Testis (tissue), 3 donors: ENCODE results near the gene CENPO. TPM values are rescaled to one million over a fixed set of nuclear protein-coding genes. Genes with fewer than 3 reads are reported as not detected.
"Not testable (repeated sequence)": the region's sequence is repeated elsewhere in the genome, so short reads cannot be mapped to it uniquely, and the experiment has no call there.

Source experiments
- DNase-seq: peaks from one replicate; pipeline ENCODE4 v3.0.0-alpha.2; 2019
- H3K27ac ChIP-seq, 2 donors: fragments of 200-600 bp; sonication (generic); one replicate each; pipeline ENCODE4 v1.5.1; 2019
- H3K27me3 ChIP-seq: fragments of 200-600 bp; sonication (generic); one replicate; pipeline ENCODE4 v1.5.1; 2019
- H3K36me3 ChIP-seq: fragments of 200-600 bp; sonication (generic); one replicate; pipeline ENCODE4 v1.5.1; 2017; ENCODE audit warnings: low read depth; ENCODE audit errors: missing control alignments
- H3K4me1 ChIP-seq: fragments of 200-600 bp; sonication (generic); one replicate; pipeline ENCODE4 v1.5.1; 2019
- H3K4me3 ChIP-seq, 2 donors: fragments of 200-600 bp; sonication (generic); one replicate each; pipeline ENCODE4 v1.5.1; 2017 to 2019
- H3K9me3 ChIP-seq: fragments of 200-600 bp; sonication (generic); one replicate; pipeline ENCODE4 v1.5.1; 2017
- POLR2A ChIP-seq: fragments of 450-650 bp; IDR thresholded peaks from one replicate; pipeline ENCODE4 v1.6.1; 2017; ENCODE audit warnings: antibody characterized with exemption, mild to moderate bottlenecking, moderate library complexity
- WGBS, 2 donors: methylation state at CpG; one replicate each; pipeline ENCODE4 v1.1.5; 2018; 5-methylcytosine and 5-hydroxymethylcytosine counted together
- intact Hi-C: fragments of 100-400 bp; cut with DNase I; formaldehyde crosslinking; loops from one replicate; pipeline ENCODE4 v1.15.1; 2023; ENCODE audit warnings: low total_unique reads
- polyA plus RNA-seq: library from polyadenylated mRNA; stranded (reverse); fragments of 350-450 nt; fragmentation: Illumina TruSeq; extraction: RNeasy Lipid Tissue Mini Kit (QIAGEN cat#74804); gene quantifications from one replicate; pipeline ENCODE4 v1.2.3, GENCODE V29; 2014; ENCODE audit warnings: low read depth, low replicate concordance; ENCODE audit not compliant: insufficient read depth
- total RNA-seq, 2 donors: library from RNA; depleted of rRNA; stranded (reverse); fragments of >200 nt; gene quantifications; one replicate each; pipeline ENCODE4 v1.2.3, GENCODE V29; 2016
- TF ChIP-seq, protein P1 (sequence below), 3 experiments: fragments of 450-650 bp in 2 of 3; fragments of 200-600 bp in 1 of 3; sonication (generic) in 1 of 3; IDR thresholded peaks; one replicate each; pipeline ENCODE4 v1.5.1; 2016 to 2019; ENCODE audit warnings: antibody characterized with exemption in 3 of 3, mild to moderate bottlenecking in 2 of 3, moderate library complexity in 1 of 3

CENPO gene
- total and polyA plus RNA-seq, 3 donors from 2014 or later, result 27.1 to 41.2 (median 32.8) TPM

DNA sequence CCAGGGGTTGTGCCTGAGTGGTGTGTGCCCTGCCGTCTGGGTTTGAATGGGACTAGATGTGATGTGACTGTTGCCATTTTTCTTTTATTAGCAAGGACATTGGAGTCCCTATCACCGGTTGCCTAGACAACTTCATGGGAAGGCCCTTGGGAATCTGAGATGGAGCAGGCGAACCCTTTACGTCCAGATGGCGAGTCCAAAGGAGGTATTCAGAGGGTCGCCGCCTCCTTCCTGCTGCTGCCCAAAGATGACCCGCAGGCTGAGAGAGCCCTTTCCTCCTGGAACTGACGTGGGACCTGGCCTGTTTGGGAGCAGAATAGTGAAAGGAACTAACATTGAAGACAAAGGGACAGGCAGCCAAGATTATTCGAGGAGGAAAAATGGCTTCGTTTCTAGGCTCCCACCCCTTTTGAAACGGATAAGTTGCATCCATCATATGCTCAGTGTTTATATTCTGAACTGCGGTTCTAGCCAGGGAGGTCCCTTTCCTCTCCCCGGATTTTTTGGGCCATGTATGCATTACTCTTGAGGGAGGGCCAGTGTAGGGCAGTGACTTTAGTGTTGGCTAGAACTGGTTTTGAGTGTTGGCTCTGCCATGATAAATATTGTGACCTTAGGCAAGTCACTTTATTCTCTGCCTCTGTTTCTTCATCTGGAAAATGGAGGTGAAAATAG, 673 bp downstream of the CENPO start:
- H3K27me3 ChIP-seq, result no peaks in the 10 kb centered on the region
- no peaks in the 10 kb centered on the region for H3K9me3 ChIP-seq
- no peak for TF ChIP-seq POLR2A
- TF ChIP-seq, protein P1, sequence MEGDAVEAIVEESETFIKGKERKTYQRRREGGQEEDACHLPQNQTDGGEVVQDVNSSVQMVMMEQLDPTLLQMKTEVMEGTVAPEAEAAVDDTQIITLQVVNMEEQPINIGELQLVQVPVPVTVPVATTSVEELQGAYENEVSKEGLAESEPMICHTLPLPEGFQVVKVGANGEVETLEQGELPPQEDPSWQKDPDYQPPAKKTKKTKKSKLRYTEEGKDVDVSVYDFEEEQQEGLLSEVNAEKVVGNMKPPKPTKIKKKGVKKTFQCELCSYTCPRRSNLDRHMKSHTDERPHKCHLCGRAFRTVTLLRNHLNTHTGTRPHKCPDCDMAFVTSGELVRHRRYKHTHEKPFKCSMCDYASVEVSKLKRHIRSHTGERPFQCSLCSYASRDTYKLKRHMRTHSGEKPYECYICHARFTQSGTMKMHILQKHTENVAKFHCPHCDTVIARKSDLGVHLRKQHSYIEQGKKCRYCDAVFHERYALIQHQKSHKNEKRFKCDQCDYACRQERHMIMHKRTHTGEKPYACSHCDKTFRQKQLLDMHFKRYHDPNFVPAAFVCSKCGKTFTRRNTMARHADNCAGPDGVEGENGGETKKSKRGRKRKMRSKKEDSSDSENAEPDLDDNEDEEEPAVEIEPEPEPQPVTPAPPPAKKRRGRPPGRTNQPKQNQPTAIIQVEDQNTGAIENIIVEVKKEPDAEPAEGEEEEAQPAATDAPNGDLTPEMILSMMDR (IDR thresholded peaks at IDR 0.05), result no peak
- intact Hi-C loops, result no loop called here
- DNase-seq, result no peak
- 4 to 5% methylated on average over 14 of the region's 14 CpGs for WGBS, 2 donors
- H3K36me3 ChIP-seq, result no peaks in the 10 kb centered on the region
- H3K4me1 ChIP-seq, result peaks cover 5% of the 10 kb centered on the region
- H3K4me3 ChIP-seq, result peak overlapping the region; percentile 72 to 78
- H3K27ac ChIP-seq, result peak overlapping the region; percentile 96 to 98

DNA sequence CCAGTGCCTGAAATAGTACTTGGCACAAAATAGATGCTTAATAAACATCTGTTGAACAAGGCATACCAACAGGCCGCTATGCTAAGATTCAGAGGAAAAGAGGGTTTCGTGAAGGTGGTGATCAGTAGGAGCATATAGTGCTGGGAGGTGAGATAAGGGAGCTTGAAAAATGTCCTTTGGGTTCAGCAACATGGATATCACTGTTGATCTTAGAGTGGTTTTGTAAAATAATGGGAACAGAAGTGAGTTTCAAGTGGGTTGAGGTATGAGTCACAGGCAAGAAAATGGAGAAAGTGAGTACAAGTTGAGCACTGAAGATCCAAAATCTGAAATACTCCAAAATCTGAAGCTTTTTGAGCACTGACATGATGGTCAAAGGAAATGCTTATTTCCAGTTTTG, 4.4 kb downstream of the CENPO start:
- Histone ChIP-seq H3K27ac (no peak overlapping the region), H3K27me3 (no peaks in the 10 kb centered on the region), H3K36me3 (no peaks in the 10 kb centered on the region), H3K9me3 (no peaks in the 10 kb centered on the region), H3K4me3 (no peak overlapping the region), H3K4me1 (peaks cover 5% of the 10 kb centered on the region)
- intact Hi-C loops, result no loop called here
- TF ChIP-seq POLR2A, result no peak
- TF ChIP-seq, protein P1 (IDR thresholded peaks at IDR 0.05), result no peak
- no peak for DNase-seq
- 95 to 97% methylated on average over 2 of the region's 2 CpGs for WGBS, 2 donors

DNA sequence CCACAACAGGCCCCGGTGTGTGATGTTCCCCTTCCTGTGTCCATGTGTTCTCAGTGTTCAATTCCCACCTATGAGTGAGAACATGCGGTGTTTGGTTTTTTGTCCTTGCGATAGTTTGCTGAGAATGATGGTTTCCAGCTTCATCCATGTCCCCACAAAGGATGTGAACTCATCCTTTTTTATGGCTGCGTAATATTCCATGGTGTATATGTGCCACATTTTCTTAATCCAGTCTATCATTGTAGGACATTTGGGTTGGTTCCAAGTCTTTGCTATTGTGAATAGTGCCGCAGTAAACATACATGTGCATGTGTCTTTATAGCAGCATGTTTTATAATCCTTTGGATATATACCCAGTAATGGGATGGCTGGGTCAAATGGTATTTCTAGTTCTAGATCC, 7.3 kb downstream of the CENPO start:
- H3K4me3 ChIP-seq, intact Hi-C loops, H3K36me3 ChIP-seq, H3K27ac ChIP-seq, H3K4me1 ChIP-seq, H3K9me3 ChIP-seq, DNase-seq, H3K27me3 ChIP-seq: not testable (repeated sequence)
- WGBS, 2 donors, result 87 to 100% methylated on average over 4 to 5 of the region's 5 CpGs

DNA sequence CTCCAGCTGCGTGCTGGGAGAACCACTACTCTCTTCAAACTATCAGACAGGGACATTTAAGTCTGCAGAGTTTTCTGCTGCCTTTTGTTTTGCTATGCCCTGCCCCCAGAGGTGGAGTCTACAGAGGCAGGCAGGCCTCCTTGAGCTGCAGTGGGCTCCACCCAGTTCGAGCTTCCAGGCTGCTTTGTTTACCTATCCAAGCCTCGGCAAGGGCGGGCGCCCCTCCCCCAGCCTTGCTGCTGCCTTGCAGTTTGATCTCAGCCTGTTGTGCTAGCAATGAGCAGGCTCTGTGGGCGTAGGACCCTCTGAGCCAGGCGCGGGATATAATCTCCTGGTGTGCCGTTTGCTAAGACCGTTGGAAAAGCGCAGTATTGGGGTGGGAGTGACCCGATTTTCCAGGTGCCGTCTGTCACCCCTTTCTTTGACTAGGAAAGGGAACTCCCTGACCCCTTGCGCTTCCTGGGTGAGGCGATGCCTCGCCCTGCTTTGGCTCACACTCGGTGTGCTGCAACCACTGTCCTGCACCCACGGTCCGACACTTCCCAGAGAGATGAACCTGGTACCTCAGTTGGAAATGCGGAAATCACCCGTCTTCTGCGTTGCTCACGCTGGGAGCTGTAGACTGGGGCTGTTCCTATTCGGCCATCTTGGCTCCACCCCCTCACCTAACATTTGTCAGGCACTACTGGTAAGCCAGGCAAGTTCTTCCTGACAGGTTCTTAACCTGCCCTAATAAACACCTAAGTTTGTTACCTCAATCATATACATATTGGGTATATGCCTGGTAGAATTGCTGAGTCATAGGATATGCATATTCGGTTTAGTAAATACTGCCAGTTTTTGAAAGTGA, 12.8 kb downstream of the CENPO start:
- H3K27ac ChIP-seq, H3K4me1 ChIP-seq, H3K27me3 ChIP-seq, H3K36me3 ChIP-seq, intact Hi-C loops, DNase-seq, H3K9me3 ChIP-seq, H3K4me3 ChIP-seq: not testable (repeated sequence)
- WGBS, 2 donors, result 92 to 96% methylated on average over 24 to 25 of the region's 25 CpGs

DNA sequence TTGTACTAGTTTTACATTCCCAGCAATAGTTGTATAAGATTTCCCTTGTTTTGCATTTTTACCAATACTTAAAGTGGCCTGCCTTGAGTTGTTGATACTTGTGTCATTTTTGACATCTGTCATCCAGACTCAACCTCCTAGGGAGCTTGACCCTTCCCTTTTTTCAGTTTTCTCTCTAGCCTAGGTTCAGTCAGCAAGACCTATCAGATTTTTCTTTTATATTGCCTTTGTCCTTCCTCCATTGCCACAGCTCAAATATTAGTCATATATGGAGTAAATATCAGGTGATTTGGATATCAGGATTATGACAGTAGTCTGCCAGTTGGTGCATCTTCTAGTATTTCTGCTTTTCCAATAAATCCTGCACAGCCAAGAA, 13.4 kb downstream of the CENPO start:
- Histone ChIP-seq H3K9me3 (no peaks in the 10 kb centered on the region), H3K4me3 (no peak overlapping the region), H3K4me1 (no peaks in the 10 kb centered on the region), H3K36me3 (no peaks in the 10 kb centered on the region), H3K27me3 (no peaks in the 10 kb centered on the region), H3K27ac (no peak overlapping the region)
- no peak for DNase-seq
- TF ChIP-seq, protein P1 (IDR thresholded peaks at IDR 0.05), result no peak
- intact Hi-C loops, result no loop called here
